SK-N-MC (cell line): ENCODE measurements around the gene AJUBA.

Experiments used
- EZH2 ChIP-seq: fragments of 200-600 bp; sonication (generic); IDR thresholded peaks from one replicate; pipeline ENCODE4 v1.6.1; 2017; ENCODE audit warnings: antibody characterized with exemption
- POLR2AphosphoS5 ChIP-seq: IDR thresholded peaks from 2 replicates; pipeline ENCODE4 v1.6.1; 2012; ENCODE audit warnings: mild to moderate bottlenecking, low read depth, low read length, borderline replicate concordance

DNA sequence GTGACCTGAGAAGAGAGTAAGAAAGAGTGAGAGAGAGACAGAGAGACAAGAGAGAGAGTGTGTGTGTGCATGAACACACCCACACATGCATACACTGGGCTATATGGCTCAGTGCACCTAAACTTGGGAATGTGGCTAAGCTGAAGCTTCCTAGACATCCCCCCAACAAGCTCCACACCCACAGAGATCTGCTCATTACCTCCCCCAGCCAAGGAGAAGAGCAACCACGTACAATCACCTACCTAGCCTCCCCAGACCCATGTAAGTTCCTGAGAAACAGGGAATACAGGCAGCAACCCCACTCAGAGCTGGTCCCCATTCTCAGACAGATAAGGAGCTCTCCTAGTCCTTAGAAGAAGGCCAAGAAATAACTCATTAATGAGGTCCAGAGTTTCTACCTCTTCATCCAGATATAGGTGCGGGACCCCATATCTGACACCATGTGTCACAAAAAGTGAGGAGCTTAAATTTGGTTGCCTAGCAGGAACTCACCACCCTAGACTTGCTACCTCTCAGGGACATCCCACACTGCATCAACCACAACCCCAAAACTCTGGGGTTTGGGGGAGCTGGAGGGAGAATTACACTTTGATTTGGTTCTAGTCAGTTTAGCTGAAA, 9.9 kb downstream of the AJUBA start:
- TF ChIP-seq EZH2 (no peak), POLR2AphosphoS5 (no peak)
